ENCODE results near the gene PHF21A. TPM values are rescaled to one million over a fixed set of nuclear protein-coding genes. Genes with fewer than 3 reads are reported as not detected.

Gene PHF21A
- total and polyA plus RNA-seq, 2 of the 8 experiments (the other 6 are each of a cell fraction or from before 2014, with no cell fraction given): 17.6 to 40.3 TPM

DNA sequence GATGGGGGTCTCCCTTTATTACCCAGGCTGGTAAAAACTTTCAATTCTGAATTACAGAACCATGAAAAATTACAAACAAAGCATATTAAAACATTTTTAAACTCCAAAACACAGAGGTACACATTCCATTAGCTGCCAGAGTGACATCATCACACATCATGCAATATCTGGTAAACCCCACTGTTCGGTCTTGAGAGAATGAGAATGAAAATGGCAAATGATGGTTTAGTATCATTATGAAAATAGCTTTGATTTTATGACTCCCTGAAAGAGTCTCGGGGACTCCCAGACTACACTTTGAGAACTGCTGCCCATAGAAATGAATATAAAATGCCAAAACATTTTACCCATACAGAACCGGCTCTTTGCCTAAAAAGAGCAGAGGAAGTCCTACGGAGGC lies 180.0 kb downstream of the PHF21A start:
- no peaks in the 10 kb centered on the region for H3K23me2 ChIP-seq (ENCODE audit: low read depth, low read length)
- no peaks in the 10 kb centered on the region for H4K20me1 ChIP-seq (replicated peaks in 1 of 2; ENCODE audit: control insufficient read depth in 1 of 2, insufficient read depth in 2 of 2, low read length in 2 of 2)
- TF ChIP-seq RNF2 (IDR thresholded peaks at IDR 0.05; ENCODE audit: borderline replicate concordance, low read depth, low read length, missing control alignments, poor library complexity, severe bottlenecking): no peak
- no peak for TF ChIP-seq POLR2AphosphoS5 (IDR thresholded peaks at IDR 0.05; ENCODE audit: low read depth, low read length)
- TF ChIP-seq GABPA (IDR thresholded peaks at IDR 0.05; ENCODE audit: borderline replicate concordance, insufficient read depth, low read length): no peak
- no peak for TF ChIP-seq MAFK (IDR thresholded peaks at IDR 0.05; ENCODE audit: low read depth, low read length)
- no peak for TF ChIP-seq KDM4A (IDR thresholded peaks at IDR 0.05; ENCODE audit: low read depth, low read length, severe bottlenecking)
- TF ChIP-seq SP1 (IDR thresholded peaks at IDR 0.05; ENCODE audit: low read depth, low read length): no peak
- no peak for TF ChIP-seq TBP (IDR thresholded peaks at IDR 0.05; ENCODE audit: low read depth, low read length)
- TF ChIP-seq, protein P1, sequence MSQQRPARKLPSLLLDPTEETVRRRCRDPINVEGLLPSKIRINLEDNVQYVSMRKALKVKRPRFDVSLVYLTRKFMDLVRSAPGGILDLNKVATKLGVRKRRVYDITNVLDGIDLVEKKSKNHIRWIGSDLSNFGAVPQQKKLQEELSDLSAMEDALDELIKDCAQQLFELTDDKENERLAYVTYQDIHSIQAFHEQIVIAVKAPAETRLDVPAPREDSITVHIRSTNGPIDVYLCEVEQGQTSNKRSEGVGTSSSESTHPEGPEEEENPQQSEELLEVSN (IDR thresholded peaks at IDR 0.05): no peak
- TF ChIP-seq TAF1 (IDR thresholded peaks at IDR 0.05; ENCODE audit: low read depth, low read length): no peak
- TF ChIP-seq CEBPB (IDR thresholded peaks at IDR 0.05; ENCODE audit: low read depth, low read length): no peak
- TF ChIP-seq, protein P2, sequence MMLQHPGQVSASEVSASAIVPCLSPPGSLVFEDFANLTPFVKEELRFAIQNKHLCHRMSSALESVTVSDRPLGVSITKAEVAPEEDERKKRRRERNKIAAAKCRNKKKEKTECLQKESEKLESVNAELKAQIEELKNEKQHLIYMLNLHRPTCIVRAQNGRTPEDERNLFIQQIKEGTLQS (IDR thresholded peaks at IDR 0.05; ENCODE audit: insufficient read depth, low read depth, low read length): no peak
- TF ChIP-seq GTF2F1 (IDR thresholded peaks at IDR 0.05; ENCODE audit: borderline replicate concordance, low read depth, low read length): no peak
- ChIA-PET POLR2A (ENCODE audit: partially characterized antibody) (interaction anchor here (1.4 to 13.6 kb wide), 2 partner anchors 15 to 18 kb away, joined by 4 to 115 read pairs; partner anchors contain the start of gene LARGE2), CTCF (ENCODE audit: partially characterized antibody) (interaction anchor here (0.6 to 1.2 kb wide), 3 partner anchors 14 to 178 kb away, joined by 3 to 6 read pairs (median 6); no protein-coding TSS in a partner anchor)
- no peaks in the 10 kb centered on the region for H3K79me1 ChIP-seq (ENCODE audit: low read depth, low read length)
- no peak overlapping the region for H3K56ac ChIP-seq (replicated peaks; ENCODE audit: insufficient read length, low read depth, low read length)
- H3K9ac ChIP-seq (replicated peaks in 1 of 4; ENCODE audit: extremely low read depth in 1 of 4, low read depth in 3 of 4, low read length in 3 of 4): no peak overlapping the region
- H2BK20ac ChIP-seq (ENCODE audit: low read length): no peak overlapping the region
- H2AK5ac ChIP-seq (ENCODE audit: low read depth, low read length): no peak overlapping the region
- H4K5ac ChIP-seq (ENCODE audit: insufficient read length, low read depth, low read length): no peak overlapping the region
- H3K4me3 ChIP-seq (ENCODE audit: extremely low read depth in 1 of 4, insufficient read depth in 2 of 4, low read depth in 3 of 4, low read length in 4 of 4): no peak overlapping the region
- H2BK12ac ChIP-seq (ENCODE audit: low read depth, low read length): no peak overlapping the region
- no peaks in the 10 kb centered on the region for H3K79me2 ChIP-seq (ENCODE audit: control insufficient read depth in 1 of 2, insufficient read depth in 2 of 2, low read length in 2 of 2)
- no peaks in the 10 kb centered on the region for H3K27me3 ChIP-seq (replicated peaks in 1 of 4; ENCODE audit: control insufficient read depth in 3 of 4, extremely low read depth in 1 of 4, insufficient read depth in 3 of 4, low read length in 3 of 4)
- no peak for FAIRE-seq
- H3K36me3 ChIP-seq (ENCODE audit: control insufficient read depth in 2 of 4, insufficient read depth in 4 of 4, low read length in 3 of 4): peaks cover 0 to 24% (median 11%) of the 10 kb centered on the region in 4 experiments; a peak in 5 of 8 replicates
- H2BK15ac ChIP-seq (ENCODE audit: low read length): no peak overlapping the region
- H2BK5ac ChIP-seq (ENCODE audit: low read depth, low read length): no peak overlapping the region
- peaks cover 0 to 5% (median 0%) of the 10 kb centered on the region in 4 experiments; a peak in 1 of 7 replicates for H3K4me1 ChIP-seq (replicated peaks in 1 of 4; ENCODE audit: control insufficient read depth in 3 of 4, insufficient read depth in 4 of 4, low read length in 3 of 4)
- H3K4ac ChIP-seq (replicated peaks; ENCODE audit: insufficient read length, low read depth, low read length): no peak overlapping the region
- H2AFZ ChIP-seq (ENCODE audit: low read length): no peak overlapping the region
- H4K8ac ChIP-seq (ENCODE audit: extremely low read depth, insufficient read depth, low read length): no peak overlapping the region
- H3K27ac ChIP-seq (ENCODE audit: low read depth, low read length): no peak overlapping the region
- H3K18ac ChIP-seq (ENCODE audit: extremely low read depth, low read length): no peak overlapping the region
- WGBS, 2 experiments (ENCODE audit: extremely low coverage in 1 of 2, insufficient coverage in 1 of 2, insufficient read length in 1 of 2, insufficient replicate concordance in 2 of 2, low coverage in 1 of 2, low lambda C conversion rate in 2 of 2, missing lambda C conversion rate in 1 of 2): 88% methylated on average over 4 of the region's 4 CpGs; no CpG with 5 or more reads in 1 of the 2 experiments
- no peak for DNase-seq (ENCODE audit: low read depth in 1 of 2, low spot score in 2 of 2)
- H3K4me2 ChIP-seq (ENCODE audit: insufficient read depth in 1 of 2, low read depth in 2 of 2, low read length in 2 of 2): no peak overlapping the region
- H3K14ac ChIP-seq (ENCODE audit: insufficient read length): no peak overlapping the region
- no peak overlapping the region for H3K23ac ChIP-seq (ENCODE audit: insufficient read length)
- no peak overlapping the region for H2BK120ac ChIP-seq (replicated peaks; ENCODE audit: low read depth, low read length)
- no peak overlapping the region for H4K91ac ChIP-seq (replicated peaks; ENCODE audit: insufficient read length, low read length)
- H3K9me3 ChIP-seq (ENCODE audit: insufficient read depth in 2 of 2, low read depth in 1 of 2, low read length in 1 of 2): no peaks in the 10 kb centered on the region
